Measurements from ENCODE around the gene SLX4IP. TPM values are rescaled to one million over a fixed set of nuclear protein-coding genes. Genes with fewer than 3 reads are reported as not detected.

Gene SLX4IP
- polyA plus RNA-seq, 3 donors, result 0.76 to 2.5 (median 1.1) TPM

- H3K9me3 ChIP-seq (replicated peaks in 1 of 2; ENCODE audit: control insufficient read depth in 1 of 2, insufficient read depth in 1 of 2, low read length in 2 of 2), result no peaks in the 10 kb centered on the region
- no peaks in the 10 kb centered on the region for H3K27me3 ChIP-seq (ENCODE audit: control insufficient read depth in 2 of 2, insufficient read depth in 2 of 2, low read length in 2 of 2)
- WGBS (ENCODE audit: insufficient coverage), result 100% methylated on average over 2 of the region's 4 CpGs
- H3K9me3 Mint-ChIP-seq, result no peaks in the 10 kb centered on the region
- H3K4me3 ChIP-seq (replicated peaks in 1 of 3; ENCODE audit: low read depth in 2 of 3, low read length in 3 of 3), result no peak overlapping the region
- no peak overlapping the region for H3K4me3 Mint-ChIP-seq
- peaks cover 50 to 53% of the 10 kb centered on the region in 2 donors for H3K36me3 Mint-ChIP-seq
- no peaks in the 10 kb centered on the region for H3K27me3 Mint-ChIP-seq (ENCODE audit: low read depth in 3 of 3)
- peaks cover 3 to 56% of the 10 kb centered on the region in 2 donors for H3K36me3 ChIP-seq (replicated peaks in 1 of 2; ENCODE audit: control insufficient read depth in 1 of 2, insufficient read depth in 2 of 2, low read length in 2 of 2)
- no peaks in the 10 kb centered on the region for H3K4me1 Mint-ChIP-seq
- no peak overlapping the region for H3K27ac Mint-ChIP-seq
- intact Hi-C loops (cut with micrococcal nuclease), result no loop called here
- no peaks in the 10 kb centered on the region for H3K79me2 ChIP-seq (ENCODE audit: insufficient read depth, low read length)
- H2AFZ ChIP-seq (ENCODE audit: insufficient read depth, low read depth, low read length, poor library complexity, severe bottlenecking), result no peak overlapping the region
- DNase-seq, result no peak
- H3K9ac ChIP-seq (ENCODE audit: insufficient read depth, low read length, poor library complexity, severe bottlenecking), result no peak overlapping the region
- no peak overlapping the region for H3K4me2 ChIP-seq (replicated peaks; ENCODE audit: extremely low read depth, low read length, poor library complexity, severe bottlenecking)
- TF ChIP-seq, protein P1, sequence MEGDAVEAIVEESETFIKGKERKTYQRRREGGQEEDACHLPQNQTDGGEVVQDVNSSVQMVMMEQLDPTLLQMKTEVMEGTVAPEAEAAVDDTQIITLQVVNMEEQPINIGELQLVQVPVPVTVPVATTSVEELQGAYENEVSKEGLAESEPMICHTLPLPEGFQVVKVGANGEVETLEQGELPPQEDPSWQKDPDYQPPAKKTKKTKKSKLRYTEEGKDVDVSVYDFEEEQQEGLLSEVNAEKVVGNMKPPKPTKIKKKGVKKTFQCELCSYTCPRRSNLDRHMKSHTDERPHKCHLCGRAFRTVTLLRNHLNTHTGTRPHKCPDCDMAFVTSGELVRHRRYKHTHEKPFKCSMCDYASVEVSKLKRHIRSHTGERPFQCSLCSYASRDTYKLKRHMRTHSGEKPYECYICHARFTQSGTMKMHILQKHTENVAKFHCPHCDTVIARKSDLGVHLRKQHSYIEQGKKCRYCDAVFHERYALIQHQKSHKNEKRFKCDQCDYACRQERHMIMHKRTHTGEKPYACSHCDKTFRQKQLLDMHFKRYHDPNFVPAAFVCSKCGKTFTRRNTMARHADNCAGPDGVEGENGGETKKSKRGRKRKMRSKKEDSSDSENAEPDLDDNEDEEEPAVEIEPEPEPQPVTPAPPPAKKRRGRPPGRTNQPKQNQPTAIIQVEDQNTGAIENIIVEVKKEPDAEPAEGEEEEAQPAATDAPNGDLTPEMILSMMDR (IDR thresholded peaks at IDR 0.05), result no peak
- H3K4me1 ChIP-seq (ENCODE audit: control insufficient read depth in 1 of 2, insufficient read depth in 2 of 2, low read length in 2 of 2), result no peaks in the 10 kb centered on the region
- no peaks in the 10 kb centered on the region for H4K20me1 ChIP-seq (ENCODE audit: insufficient read depth, low read length)
- no peak overlapping the region for H3K27ac ChIP-seq (ENCODE audit: low read depth in 1 of 2, low read length in 2 of 2)
These were observed 168.3 kb downstream of the SLX4IP start for GRCh38 chr20:10603378-10603777.

GRCh38 chr20:10603971-10604864, 169.1 kb downstream of the SLX4IP start:
- Histone ChIP-seq H3K4me2 (replicated peaks; ENCODE audit: extremely low read depth, low read length, poor library complexity, severe bottlenecking) (no peak overlapping the region), H2AFZ (ENCODE audit: insufficient read depth, low read depth, low read length, poor library complexity, severe bottlenecking) (no peak overlapping the region), H3K27me3 (ENCODE audit: control insufficient read depth in 2 of 2, insufficient read depth in 2 of 2, low read length in 2 of 2) (no peaks in the 10 kb centered on the region), H4K20me1 (ENCODE audit: insufficient read depth, low read length) (no peaks in the 10 kb centered on the region), H3K4me1 (ENCODE audit: control insufficient read depth in 1 of 2, insufficient read depth in 2 of 2, low read length in 2 of 2) (no peaks in the 10 kb centered on the region), H3K4me3 (replicated peaks in 1 of 3; ENCODE audit: low read depth in 2 of 3, low read length in 3 of 3) (no peak overlapping the region), H3K9me3 (replicated peaks in 1 of 2; ENCODE audit: control insufficient read depth in 1 of 2, insufficient read depth in 1 of 2, low read length in 2 of 2) (no peaks in the 10 kb centered on the region), H3K79me2 (ENCODE audit: insufficient read depth, low read length) (no peaks in the 10 kb centered on the region), H3K36me3 (replicated peaks in 1 of 2; ENCODE audit: control insufficient read depth in 1 of 2, insufficient read depth in 2 of 2, low read length in 2 of 2) (peaks cover 3 to 58% of the 10 kb centered on the region in 2 donors), H3K9ac (ENCODE audit: insufficient read depth, low read length, poor library complexity, severe bottlenecking) (no peak overlapping the region), H3K27ac (ENCODE audit: low read depth in 1 of 2, low read length in 2 of 2) (no peak overlapping the region)
- 97% methylated on average over 6 of the region's 8 CpGs for WGBS (ENCODE audit: insufficient coverage)
- Mint-ChIP-seq H3K9me3 (no peaks in the 10 kb centered on the region), H3K36me3 (peaks cover 49 to 50% of the 10 kb centered on the region in 2 donors), H3K27me3 (ENCODE audit: low read depth in 3 of 3) (no peaks in the 10 kb centered on the region), H3K27ac (no peak overlapping the region), H3K4me1 (no peaks in the 10 kb centered on the region), H3K4me3 (no peak overlapping the region)
- DNase-seq, result no peak
- TF ChIP-seq, protein P1 (IDR thresholded peaks at IDR 0.05), result no peak
- intact Hi-C loops (cut with micrococcal nuclease), result no loop called here

Measured in CD14-positive monocyte (primary cell).